ENCODE measurements around the gene PDIA2.

- TF ChIP-seq POLR2AphosphoS5 (IDR thresholded peaks at IDR 0.05; ENCODE audit: low read depth, low read length): no peak
- no peak for TF ChIP-seq POLR2A (IDR thresholded peaks at IDR 0.05; ENCODE audit: low read depth, low read length)
- TF ChIP-seq TAF1 (IDR thresholded peaks at IDR 0.05; ENCODE audit: borderline replicate concordance, low read depth, low read length): no peak
Observed at GRCh38 chr16:240559-240958, 42.4 kb upstream of the PDIA2 start.
